Islet of Langerhans (tissue), 1 donor: ENCODE results near the gene SLC39A7.

ENCODE experiments used
- FAIRE-seq: peaks from one replicate; lab custom pipeline; 2011; peaks lifted over from hg19 to GRCh38; lab: Jason Lieb, UNC

Gene SLC39A7

DNA sequence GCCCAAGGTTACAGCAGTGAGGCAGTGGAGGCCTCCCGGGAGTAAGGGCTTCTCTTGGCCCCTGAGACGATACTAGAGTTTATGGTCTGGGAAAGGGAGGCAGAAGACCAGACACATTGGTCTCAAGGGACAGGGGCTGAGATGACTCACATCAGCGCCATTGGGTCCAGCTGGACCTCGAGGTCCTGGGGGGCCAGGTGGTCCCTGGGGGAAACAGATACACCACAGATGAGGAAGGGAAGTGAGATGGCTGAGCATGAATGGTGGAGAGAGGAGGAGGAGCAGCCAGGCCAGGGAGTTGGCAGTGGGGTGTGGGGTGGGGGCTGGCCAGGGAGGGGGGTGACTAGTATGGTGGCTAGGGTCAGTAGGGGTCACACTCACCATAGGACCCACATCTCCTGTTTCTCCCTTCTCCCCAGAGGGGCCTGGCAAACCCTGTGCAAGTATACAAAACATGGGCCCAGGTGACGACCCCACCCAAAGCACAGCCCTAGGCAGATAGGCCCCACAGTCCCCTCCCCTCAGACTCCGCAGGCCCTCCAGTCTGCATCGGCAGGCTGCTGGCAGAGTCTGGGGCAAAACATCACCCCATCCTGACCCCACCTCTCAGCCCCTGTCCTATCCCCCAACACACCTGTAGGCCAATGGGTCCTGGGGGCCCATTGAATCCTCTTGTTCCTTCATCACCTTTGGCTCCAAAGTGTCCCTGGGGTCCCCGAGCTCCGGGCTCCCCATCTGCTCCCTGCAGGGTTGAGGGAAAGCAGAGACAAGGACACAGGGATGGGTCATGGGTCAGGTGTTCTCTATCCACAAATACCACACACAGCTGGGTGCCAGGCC is 30.3 kb upstream of the SLC39A7 start:
- no peak for FAIRE-seq

DNA sequence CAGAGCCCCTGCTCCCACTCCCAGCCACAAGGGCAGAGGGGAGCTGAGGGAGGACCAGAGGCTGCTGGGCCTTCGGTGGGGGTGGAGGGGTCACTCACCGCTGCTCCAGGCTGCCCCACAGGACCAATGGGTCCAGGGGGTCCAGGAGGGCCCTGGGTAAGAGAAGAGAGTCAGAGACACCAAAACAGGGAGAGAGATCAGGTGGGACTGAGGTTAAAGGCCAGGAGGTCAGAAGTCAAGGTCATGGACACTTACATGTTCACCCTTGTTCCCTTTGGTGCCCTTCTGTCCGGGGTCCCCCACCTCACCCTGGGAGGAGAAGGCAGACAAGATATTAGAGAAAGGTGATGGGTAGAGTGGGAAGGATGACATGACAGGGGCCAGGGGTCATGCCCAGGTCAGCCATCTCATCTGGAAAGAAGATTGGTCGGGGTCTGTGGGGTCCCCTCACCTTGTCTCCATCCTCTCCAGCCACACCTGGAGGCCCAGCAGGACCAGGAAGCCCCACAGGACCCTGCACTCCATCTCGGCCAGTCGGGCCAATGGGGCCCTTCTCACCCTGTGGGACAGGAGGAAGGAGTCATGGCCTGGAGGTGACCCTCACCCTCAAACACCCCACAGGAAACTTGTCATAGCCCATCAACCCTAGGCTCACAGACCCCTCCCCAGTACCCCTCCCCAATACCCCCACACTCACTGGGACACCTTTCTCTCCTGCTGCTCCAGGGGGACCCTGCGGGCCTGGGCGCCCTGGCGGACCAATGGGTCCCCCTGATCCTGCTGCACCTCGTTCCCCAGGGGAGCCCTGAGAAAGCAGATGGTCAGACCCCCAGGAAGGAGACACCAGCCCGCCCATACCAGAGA is 29.4 kb upstream of the SLC39A7 start:
- no peak for FAIRE-seq

DNA sequence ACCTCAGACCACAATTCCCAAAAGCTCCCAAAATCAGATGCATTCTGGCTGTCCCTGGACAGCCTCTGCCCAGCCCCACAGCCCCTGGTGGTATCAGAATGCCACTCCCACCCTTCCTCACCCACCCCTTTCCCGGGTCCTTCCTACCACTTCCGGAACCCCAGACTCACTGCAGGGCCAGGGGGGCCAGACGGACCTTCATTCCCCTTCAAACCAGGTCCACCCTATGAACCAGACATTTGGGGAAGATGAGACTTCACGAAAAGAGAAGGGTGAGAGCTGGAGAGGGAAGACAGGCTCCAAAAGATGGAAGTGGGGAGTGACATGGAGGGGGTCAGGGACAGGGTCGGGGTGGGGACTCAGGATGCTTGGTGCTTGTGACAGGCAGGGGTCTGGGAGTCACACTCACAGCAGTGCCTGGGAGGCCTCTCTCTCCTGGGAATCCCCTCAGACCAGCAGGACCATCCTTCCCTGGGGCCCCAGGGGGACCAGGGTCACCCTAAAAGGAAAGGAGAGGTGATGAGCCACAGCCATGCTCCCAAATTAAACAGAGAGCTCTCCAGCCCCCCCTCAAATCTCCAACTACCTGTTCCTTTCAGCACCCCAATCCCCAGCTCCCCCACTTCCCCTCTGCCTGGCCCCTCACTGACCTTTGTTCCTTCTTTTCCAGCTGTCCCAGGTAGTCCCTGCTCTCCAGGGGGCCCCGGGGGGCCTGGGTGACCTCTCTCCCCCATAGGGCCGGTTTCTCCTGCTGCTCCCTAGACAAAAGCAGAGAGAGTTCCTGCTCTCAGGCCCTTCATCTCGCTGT is 28.6 kb upstream of the SLC39A7 start:
- FAIRE-seq, result no peak

DNA sequence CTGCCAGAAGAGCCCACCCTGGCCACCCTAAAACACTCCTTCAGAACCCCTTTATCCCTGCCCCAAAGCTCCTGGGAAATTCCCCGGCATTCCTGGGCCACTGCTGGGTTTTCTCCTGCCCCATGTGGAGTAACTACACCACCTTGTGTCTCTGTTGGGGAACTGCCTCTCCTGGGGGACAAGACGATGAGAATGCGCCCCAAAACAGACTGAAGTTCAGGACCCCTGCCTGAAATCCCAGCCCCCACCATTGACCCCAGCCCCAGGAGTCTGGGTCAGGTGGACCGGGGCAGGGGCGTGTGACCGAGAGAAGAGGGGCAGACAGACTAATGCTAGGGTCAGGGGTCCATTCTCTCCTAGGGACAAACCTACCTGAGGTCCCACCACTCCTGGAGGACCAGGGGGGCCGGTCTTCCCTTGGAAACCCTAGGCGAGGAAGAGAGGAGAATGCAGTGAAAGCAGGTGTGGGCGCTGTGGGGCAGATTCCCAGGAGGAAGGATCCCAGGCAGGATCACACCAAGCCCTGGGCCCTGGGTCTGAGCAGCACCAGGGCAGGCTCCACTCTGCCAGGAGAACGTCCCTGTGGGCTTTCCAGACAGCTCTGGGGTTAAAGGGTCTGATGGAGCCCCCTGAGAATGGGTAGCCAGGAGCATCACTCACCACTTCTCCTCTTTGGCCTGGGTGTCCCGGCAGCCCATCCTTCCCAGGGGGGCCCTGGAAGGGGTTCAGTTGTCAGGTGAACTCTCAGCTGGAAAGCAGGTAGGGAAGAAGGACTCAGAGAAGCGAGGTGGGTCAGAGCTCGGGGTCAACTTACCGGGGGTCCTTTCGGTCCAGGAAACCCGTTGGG is 27.8 kb upstream of the SLC39A7 start:
- FAIRE-seq, result no peak

DNA sequence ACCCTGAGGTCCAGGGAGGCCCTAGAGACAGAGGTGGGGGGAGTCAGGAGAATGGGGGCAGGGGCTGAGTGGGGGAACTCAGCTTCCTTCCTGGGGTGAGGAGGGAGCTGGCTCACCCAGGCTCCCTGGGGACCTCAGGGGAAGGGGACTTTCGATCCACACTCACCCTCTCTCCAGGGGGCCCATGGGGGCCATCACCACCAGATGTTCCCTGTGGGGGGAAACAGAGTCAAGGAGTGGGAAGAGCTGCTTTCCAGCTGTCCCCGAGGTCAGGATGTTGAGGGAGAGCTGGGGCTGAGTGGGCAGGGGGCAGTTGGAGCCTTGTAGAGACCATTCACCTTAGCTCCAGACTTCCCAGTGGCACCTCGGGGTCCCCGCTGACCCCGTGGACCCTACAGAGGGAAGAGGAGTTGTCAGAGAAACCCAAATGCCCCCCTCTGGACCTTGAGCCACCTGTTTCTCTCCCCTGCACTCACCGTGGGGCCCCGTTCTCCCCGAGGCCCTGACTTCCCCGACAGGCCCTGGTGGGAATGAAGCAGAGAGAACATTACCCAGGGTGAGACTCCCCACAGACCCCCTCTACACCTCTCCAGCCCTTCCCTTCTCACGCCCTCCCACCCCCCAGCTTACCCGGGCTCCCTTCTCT is 27.0 kb upstream of the SLC39A7 start:
- FAIRE-seq, result no peak

DNA sequence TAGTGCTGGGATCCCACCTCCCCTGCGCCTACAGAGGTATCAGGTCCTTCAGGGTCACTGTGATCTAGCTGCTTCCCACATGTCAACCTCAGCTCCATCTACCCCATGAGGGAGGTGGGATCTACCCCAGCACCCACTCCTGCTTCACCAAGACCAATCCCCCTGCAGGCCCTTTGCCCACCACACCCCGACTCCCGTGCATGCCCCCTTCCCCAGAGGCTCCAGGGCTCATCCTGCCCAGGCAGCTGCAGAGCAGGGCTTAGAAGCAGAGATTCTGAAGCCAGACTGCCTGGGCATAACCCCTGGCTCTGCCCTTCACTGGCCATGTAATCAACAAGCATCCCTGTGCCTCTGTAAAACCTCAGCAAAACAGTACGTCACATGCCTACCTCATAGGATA is 25.9 kb upstream of the SLC39A7 start:
- no peak for FAIRE-seq

DNA sequence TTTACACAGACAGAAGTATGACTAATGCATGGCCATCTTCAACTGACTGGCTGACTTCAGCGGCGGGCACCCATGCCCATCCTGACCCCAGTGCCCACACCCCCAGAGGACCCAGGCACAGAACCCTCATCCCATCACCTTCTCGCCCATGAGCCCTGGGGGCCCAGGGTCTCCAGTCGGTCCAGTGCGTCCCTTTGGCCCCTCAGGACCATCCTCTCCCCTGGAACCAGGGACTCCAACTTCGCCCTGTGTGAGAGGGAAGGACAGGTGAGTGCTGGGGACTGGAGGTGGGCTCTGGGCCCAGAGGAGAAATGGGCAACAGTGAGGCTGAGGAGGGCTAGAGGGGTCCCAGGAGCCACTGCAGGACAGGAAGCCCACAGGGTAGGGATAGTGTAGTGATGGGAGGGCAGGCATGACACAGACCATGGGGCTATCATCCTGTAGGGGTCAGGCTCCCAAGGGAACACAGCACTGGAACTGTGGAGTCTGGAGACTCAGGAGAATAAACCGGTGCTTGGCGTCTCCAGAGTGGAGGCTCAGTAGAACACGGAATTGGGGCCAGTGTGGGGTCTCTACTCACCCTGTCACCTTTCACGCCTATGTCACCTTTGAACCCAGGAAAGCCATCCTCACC is 25.1 kb upstream of the SLC39A7 start:
- FAIRE-seq, result no peak

DNA sequence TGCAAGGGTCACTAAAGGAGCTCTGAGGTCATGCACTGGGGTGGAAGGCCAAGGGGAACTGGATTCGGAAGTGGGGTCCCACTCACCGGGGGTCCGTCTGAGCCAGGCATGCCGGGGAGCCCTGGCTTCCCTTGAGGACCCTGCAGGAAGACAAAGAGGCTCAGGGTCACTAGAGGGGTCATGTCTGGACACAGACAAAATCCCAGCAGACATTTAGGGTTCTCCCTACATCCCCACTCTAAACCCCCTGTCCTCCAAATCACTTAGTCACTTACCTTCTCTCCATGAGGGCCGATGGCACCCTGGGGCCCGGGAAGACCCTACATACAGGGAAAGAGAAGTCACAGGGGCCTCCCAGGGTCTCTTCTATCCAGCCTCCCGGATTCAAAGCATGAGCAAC is 23.8 kb upstream of the SLC39A7 start:
- no peak for FAIRE-seq

DNA sequence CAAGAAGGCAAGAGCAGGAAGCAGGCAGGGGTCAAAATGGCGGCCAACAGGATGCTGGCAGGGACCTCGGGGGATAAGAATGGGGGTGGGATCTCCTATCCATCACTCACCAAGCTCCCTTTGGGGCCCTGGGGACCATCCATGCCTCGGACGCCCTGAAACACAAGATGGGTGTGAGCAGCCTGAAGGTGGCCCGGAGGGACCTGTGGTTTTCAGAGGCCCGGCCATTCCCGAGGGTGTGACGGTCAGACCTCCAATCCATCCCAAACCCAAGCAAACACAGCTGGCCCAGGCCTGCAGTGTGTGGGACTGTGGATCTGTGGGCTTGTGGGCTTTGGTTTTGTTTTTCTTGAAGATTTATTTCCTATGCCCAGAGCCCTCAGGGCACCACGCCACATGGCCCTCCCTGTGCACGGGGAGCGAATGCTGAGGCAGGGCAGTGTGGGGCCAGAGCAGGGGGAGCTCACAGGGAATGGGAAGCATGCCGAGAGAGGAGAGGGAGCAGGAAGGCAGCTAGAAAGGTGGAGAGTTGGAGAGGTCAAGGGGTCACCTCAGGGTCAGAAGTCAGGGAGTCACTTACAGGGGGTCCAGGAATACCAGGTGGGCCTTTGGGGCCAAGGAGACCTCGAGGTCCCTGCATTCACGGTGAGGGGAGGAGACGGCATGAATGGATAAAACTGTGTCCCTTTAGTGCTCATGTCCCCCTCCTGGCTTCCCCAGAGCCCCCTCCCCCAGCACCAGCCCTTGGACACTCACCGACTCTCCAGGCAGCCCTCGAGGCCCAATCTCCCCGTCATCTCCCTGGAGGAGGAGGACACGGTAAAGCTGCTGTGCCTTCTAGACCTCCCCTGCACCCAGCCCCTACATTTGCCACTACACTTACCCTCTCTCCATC is 22.9 kb upstream of the SLC39A7 start:
- no peak for FAIRE-seq

DNA sequence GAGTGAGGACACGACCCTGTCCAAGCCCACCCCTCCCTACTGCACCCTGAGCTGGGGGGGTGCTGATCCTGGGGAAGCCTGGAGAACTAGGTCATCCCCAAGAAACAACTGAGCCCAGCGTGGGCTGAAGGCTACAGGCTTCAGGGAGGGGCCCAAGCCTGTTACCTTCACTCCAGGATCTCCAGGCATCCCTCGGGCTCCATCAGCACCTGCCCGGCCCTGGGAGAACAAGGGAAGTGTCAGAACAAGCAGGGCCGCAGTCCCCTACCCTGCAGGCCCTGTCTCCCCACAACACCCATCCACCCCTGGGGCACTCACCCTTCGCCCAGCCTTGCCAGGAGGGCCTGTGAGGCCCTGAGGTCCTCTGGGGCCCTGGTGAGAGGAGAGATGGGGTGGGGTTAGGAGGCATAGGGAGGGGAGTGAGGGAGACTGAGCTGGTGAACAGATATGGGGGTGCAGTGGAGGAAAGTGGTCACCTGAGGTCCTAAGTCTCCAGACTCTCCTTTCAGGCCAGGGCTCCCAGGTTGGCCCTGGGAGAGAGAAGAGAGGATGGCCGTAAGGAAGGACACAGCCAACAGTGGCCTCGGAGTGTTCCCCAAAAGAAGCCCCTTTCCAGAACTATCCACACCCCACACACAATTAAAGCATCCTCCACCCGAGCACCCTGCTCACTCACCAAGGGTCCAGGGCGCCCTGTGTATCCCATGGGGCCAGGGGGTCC is 21.8 kb upstream of the SLC39A7 start:
- FAIRE-seq, result no peak

DNA sequence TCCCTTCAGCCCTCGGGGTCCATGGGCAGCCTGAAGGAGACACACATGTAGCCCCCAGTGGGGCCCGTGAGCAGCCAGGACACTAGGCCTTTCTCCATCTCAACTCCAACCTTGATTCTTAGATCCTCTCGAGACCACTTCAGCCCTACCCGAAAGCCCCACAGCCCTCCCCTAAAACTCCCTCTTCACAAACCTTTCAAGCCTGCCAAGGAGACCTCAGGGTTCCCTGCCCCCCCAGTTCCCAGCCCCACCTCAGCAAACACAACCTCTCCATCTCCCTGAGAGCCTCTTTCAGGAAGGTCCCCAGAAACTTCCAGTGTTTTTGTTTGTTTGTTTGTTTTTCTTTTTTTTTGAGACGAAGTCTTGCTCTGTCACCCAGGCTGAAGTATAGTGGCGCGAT is 19.5 kb upstream of the SLC39A7 start:
- no peak for FAIRE-seq

DNA sequence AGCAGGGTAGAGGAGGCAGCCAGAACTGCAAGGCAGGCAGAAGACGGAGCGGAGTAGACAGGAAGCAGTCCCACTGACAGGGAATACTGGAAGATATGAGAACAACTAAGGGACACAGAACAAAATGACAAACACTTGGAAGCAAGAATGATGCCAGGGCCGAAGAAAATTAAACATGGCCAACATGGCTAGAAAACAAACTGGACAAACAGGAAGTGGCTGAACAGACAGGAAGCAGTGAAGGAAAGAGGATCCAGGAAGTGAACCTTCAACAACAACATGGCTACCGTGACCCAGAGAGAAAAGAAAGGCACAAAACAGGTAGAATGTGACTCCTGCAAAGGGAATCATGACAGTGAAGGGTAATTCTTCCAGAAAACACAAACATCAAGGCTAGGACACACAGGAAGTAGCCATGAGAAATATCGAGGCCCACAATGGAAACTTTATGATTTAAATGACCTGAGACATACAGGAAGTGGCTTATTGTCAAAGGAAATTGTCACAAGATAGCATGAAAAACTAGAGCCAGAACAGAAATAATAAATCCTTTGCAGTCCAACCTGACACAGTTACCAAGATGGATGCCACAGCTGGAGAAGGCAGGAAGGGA is 17.5 kb upstream of the SLC39A7 start:
- no peak for FAIRE-seq

DNA sequence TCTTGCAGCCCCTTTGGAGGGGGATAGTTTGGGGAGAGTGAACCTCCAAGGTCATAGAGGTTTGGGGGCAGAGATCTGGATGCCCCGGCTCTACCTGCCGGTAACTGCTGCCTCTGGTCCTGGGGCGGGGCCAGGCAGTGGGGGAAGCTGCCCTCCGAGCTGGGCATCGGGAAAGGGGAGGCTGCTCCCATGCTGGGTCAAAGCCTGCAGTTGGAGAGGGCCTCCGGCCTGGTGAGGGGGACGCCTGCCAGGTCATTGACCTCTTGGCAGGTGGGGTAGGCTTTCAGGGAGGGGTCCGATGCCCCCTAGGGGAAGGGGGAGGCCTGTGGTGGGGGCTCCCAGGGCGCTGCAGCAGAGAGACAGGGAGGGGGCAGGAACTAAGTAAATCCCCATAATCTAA is 15.5 kb upstream of the SLC39A7 start:
- no peak for FAIRE-seq

DNA sequence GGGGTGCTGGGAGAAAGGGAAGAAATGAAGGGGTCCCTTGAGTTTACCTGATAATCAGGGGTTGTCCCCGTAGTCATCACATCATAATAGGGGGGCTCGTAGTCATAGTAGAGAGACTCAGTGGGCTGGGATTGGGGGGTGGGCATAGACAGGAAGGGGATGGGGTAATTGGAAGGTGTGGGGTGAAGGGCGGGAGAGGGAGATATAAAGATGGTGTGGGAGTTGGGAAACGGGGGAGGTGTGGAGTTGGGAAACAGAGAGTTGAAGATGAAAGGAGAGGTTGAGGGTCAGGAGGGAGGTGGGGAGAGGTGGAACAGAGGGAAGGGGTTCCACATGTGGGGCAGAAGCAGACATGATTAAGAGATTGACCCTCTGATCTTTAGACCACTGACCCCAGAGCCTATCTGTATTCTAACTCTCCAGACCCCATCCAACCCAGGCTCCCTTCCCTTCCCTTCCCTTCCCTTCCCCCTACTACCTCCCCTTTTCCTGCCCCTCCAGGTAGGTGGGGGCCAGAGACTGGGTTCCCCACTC is 14.9 kb upstream of the SLC39A7 start:
- FAIRE-seq, result no peak

DNA sequence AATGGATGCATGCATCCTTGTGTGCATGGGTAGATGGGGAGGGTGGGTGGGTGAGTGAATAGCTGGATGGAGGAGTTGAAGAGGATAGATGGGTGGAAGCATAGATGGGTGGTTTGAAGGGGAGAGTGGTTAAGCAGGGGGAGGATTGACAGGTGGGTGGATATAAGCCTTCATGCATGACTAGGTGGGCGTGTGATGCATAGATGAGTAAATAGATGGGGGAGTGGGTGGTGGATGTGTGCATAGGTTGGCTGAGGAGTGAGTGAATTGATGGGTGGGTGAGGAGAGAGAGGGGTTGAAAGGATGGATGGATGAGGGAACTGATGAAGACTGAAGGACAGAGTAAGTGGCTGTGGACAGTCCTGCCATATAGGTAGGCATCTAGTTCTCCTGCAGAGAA is 12.9 kb upstream of the SLC39A7 start:
- no peak for FAIRE-seq

DNA sequence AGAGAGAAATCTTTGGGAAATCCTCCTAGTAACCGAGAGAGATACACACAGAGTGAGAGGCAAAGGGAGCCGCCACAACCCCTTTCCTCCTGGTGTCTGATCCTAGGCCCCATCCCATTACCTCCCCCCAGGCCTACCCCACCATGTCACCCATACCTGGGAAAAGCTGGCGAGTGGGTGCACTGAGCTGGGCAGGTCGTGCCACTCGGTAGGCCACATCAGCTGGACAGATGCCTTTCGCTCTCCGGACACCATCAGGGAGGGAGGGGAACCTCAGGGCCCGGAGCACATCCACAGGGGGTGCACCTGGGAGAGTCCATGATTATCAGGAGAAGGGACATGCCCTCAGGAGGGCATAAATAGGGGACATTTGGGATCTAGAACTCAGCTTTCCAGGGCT is 11.5 kb upstream of the SLC39A7 start:
- FAIRE-seq, result no peak

DNA sequence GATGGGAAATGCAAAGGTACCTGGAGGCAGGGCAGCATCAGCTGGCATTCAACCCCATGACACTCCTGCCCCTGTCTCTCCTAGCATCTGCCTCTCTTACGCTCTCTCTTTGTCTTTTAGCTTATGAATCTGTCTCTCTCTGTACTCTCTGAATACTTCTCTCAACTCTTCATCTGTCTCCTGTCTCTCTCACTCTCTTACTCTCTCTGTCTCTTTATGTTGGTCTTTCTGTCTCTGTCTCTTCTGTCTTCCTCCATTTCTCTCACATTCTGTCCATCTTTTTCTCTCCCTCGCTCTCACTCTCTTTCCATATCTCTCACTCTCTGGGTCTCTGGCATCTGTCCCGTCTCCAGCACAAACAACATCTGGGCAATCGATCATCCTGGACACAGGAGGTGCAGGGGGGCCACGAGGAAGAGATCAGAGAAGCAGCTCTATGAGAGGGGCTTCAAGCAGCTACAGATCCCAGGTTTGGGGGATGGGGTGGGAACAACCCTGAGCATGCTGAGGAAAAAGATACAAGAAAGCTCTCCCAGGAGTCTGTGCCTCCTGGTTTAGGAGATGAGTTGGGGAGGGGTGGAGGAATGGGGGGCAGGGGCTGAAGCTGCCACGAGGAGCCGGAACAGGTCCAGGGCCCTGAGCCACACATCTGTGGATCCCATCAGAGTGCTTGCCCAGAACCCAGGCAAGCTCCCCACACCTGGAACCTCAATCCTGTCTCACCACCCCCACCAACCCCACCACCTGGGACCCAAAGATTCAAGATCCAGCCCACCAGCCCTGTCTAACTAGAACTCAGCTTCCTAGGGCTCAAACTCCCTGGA is 10.8 kb upstream of the SLC39A7 start:
- no peak for FAIRE-seq
